Activated CD8-positive, alpha-beta memory T cell treated with anti-CD3 and anti-CD28 coated beads, Interleukin-2, amount 50 U/mL, for 4 hours (primary cell): ENCODE data around the gene SH3PXD2A.
"Not testable (repeated sequence)": the region's sequence is repeated elsewhere in the genome, so short reads cannot be mapped to it uniquely, and the experiment has no call there.

ENCODE experiments used
- DNase-seq: peaks from one replicate; pipeline ENCODE4 v3.0.0-alpha.2; 2020

Gene SH3PXD2A

DNA sequence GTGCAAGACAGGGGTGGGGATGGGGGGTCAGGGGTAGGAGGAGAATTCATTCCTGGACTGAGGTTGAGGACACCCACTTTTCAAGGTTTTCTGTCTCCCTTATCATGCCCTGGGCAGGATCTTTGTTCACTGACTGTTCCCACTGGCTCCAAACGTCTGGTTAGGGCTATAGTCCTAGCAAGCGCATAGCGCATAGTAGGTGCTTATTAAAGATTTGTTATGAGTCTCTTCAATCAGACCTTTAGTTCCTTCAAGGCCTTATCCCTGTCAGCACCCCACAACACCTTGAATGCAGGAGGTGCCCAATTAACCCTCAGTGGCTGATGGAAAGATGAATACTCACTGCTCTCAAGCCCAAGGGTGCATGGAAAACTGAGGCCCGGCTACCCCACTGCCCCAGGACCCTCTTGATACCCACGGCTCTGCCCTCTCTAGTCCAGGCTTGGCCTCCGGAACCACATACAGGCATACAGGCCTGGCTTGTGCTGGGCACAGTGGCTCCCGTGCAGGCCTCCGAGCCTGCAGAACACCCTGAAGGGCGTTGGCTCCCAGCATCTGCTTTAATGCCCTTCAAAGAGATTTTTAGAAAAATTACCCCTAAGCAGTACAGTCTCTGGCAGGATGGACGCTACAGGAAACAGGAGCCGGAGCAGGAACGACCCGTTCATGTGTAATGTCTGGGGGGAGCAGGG lies 177.7 kb downstream of the SH3PXD2A start:
- DNase-seq: no peak

GRCh38 chr10:103676851-103677417 lies 178.4 kb downstream of the SH3PXD2A start:
- no peak for DNase-seq

GRCh38 chr10:103676058-103676785 lies 179.2 kb downstream of the SH3PXD2A start:
- no peak for DNase-seq

GRCh38 chr10:103673606-103674005 lies 181.8 kb downstream of the SH3PXD2A start:
- DNase-seq: no peak

- DNase-seq: no peak
These were observed 183.0 kb downstream of the SH3PXD2A start for GRCh38 chr10:103672345-103672744.

DNA sequence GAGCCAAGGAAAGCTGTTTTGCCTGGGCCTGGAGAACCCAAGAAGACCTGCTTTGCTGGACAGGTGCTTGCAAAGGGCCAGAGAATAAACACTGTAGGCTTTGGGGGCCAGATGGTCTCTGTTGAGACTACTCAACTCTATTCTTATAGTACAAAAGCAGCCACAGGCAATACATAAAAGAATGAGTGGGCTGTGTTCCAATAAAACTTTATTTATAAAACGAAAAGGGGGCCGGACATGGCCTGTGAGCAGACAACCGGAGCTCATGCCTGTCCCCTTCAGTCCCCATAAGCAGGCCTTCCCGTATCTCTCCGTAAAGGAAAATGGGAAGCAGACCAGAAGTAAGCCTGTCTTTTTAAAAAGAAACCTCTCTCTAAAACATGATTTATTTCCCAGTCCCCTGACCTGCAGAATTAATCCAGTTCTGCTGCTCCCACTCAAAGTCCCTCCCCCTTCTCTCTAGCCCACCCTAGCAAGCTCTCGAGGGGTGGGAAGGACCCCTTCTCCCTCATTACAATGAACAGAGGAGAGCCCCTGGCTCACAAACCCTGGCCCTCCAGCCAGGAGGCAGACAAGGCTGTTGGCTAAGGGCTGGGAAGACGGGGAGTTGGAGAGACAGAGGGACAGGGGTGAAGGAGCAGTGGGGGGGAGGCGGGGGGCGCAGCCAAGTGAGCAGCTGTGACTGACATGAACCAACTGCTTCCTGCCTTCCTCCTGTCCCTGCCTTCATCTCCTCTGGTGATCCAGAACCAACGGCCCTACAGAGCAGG lies 184.1 kb downstream of the SH3PXD2A start:
- DNase-seq: no peak

GRCh38 chr10:103669944-103670343 lies 185.4 kb downstream of the SH3PXD2A start:
- no peak for DNase-seq

GRCh38 chr10:103669243-103669929 lies 186.0 kb downstream of the SH3PXD2A start:
- DNase-seq: no peak

GRCh38 chr10:103668351-103669242 lies 186.8 kb downstream of the SH3PXD2A start:
- DNase-seq: no peak

DNA sequence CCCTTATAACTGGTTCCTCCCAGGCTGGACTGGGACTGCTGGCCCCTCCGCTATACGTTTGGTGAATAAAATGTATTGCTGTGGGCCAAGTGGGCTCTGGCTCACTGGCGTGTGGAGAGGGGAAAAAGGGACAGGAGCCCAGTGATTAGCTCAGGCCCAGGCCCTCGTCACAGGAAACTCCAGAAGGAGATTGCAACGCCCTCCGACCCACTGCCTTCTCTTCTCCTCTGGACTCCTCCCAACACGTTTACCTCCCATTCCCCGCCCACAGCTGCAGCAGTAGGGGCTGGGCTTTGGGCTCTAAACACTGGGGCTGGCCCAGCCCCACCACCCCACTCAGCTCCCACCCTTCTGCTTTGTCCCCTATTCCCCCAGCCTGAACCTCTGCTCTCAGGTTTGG lies 188.0 kb downstream of the SH3PXD2A start:
- no peak for DNase-seq

- DNase-seq: no peak
These were observed 188.6 kb downstream of the SH3PXD2A start for GRCh38 chr10:103666762-103667150.

- DNase-seq: no peak
These were observed 189.2 kb downstream of the SH3PXD2A start for GRCh38 chr10:103666087-103666761.

DNA sequence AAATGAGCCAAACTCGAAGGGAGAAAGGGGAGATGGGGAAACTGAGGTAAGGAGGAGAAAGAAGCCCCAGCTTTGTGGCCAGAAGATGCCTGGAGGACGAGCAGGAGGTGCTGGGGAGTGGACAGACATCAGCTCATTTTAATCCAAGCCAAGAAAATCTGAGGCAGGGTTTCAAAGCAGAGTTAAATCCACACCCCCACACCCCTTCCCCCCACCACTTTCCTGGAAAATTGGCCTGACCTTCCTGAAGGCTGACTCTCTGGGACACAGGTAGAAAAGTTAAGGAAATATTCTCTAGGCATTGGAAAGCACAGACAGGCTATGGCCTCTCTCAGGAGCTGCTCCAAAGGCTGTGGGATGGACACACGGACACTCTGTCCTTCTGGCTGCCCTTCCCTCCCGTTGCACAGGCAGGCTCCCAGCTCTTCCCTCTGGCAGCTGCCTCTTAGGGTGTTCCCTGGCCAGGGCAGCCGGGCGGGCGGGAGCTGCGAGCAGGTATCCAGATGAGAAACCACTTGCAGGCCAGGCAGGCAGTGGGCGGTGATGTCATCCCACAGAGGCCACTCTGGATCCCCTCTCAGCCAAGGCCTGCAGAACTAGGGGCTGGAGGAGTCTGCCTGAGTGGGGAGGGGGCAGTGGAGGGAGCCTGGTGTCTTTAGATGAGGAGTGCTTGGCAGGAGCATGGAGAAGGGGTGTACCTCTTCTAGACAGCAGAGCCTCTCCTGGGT lies 190.1 kb downstream of the SH3PXD2A start:
- no peak for DNase-seq

DNA sequence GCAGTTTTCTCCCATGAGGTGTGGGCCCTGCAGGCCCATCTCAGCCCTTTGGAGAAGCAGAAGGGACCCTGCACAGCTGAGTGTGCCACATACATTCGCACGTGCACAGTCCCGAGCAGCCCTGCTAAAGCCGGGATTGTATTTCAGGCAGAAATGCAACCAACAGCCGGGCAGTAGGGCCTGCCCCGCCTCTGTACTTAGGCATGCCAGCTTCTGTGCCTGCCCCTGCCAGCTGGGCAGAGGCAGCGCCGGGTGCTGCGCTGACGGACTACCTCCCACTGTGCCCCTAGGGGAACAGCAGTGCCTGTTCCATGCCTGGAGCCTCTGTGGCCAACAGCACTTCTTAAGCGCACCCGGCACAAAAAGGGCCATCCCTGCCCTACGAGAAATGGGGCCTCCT lies 191.6 kb downstream of the SH3PXD2A start:
- no peak for DNase-seq

DNA sequence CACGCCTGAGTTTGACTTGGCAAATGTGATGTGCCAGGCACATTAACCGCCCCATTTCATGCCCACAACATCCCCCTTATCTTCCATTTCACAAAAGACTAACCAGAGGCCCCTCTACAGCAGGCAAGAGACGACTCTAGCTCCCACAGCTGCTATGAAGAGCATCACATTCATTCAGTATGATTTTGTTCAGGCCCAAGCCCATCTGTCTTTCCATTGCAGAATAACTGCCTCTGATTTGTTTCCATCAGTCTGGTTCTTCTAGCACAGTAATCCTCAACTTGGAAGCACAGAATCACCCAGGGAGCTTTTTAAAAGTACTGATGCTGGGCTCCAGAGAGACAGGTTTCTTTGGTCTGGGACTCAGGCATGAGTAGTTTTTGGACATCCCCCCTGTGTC lies 192.1 kb downstream of the SH3PXD2A start:
- no peak for DNase-seq

DNA sequence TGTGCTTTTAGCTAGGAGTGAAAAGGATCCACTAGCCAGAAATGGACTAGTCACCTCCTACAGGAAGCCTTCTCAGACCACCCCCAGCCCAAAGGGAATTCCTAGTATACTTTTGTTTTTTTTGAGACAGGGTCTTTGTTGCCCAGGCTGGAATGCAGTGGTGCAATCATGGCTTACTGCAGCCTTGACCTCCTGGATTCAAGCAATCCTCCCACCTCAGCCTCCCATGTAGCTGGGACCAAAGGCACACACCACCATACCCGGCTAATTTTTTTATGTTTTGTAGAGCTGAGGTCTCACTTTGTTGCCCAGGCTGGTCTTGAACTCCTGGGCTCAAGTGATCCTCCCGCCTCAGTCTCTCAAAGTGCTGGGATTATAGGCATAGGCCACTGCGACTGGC lies 192.7 kb downstream of the SH3PXD2A start:
- not testable (repeated sequence) for DNase-seq

DNA sequence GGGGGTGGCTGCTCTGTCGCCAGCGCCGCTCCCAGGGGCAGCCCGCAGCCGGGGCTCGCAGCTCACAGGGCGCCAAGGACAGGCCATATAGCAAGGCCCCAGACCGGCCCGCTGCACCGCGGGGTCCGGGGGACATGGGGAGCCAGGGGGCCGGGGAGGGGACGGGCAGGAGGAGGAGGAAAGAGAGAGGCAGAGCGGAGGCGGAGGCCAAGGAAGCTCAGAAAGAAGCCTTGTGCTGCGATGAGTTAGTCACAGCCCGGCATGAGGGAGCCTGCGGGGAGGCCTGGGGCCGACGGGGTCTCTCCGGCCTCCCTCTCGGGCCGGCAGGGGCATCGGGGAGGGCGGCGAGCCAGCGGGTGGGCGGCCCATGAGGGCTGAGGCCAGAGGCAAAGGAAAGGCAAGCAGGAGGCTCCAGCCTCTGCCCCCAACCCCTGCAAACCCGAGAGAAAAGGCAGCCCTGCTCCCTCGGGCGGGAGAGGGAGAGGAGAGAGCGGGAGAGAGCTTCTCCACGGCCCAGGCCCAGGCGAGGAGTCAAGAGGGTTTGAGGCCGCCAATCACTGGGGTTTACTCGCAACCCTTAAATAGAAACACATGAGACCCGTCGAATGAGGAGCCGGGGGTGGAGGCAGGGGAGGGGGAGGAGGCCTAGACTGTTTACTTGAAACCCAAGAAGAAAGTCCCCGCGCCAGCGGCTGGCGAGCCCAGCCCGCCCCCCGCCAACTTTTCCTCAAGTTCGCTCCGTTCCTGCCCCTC lies 194.0 kb downstream of the SH3PXD2A start:
- DNase-seq: peak; percentile 42

- DNase-seq: no peak
These were observed 194.8 kb downstream of the SH3PXD2A start for GRCh38 chr10:103660364-103661197.
